GM19023 (cell line): ENCODE results near the gene RBM4B.
"Not testable (repeated sequence)": the region's sequence is repeated elsewhere in the genome, so short reads cannot be mapped to it uniquely, and the experiment has no call there.

ENCODE experiments used
- ATAC-seq: cut with Tn5 transposase; IDR thresholded peaks from one replicate; pipeline ENCODE4 v1.9.1; 2021; ENCODE audit warnings: mild to moderate bottlenecking, moderate library complexity; ENCODE audit not compliant: unreplicated experiment

The RBM4B gene

GRCh38 chr11:66649903-66650302 is 27.8 kb downstream of the RBM4B start:
- ATAC-seq = no peak

- ATAC-seq = no peak
These were observed 30.9 kb downstream of the RBM4B start for GRCh38 chr11:66646828-66647227.

GRCh38 chr11:66643745-66644437 is 33.8 kb downstream of the RBM4B start:
- no peak for ATAC-seq

GRCh38 chr11:66641834-66642233 is 35.9 kb downstream of the RBM4B start:
- ATAC-seq = no peak

- ATAC-seq = not testable (repeated sequence)
These were observed 37.8 kb downstream of the RBM4B start for GRCh38 chr11:66639814-66640340.

GRCh38 chr11:66639066-66639813 is 38.4 kb downstream of the RBM4B start:
- ATAC-seq = no peak

GRCh38 chr11:66638177-66639065 is 39.3 kb downstream of the RBM4B start, which contains the start of gene RBM4:
RBM4 (plus strand) TSS chr11:66638703; CDS start chr11:66639712, 1,009 bp downstream.
- ATAC-seq = peak; percentile 97

- no peak for ATAC-seq
These were observed 40.0 kb downstream of the RBM4B start for GRCh38 chr11:66637557-66638176.

GRCh38 chr11:66636411-66636810 is 41.3 kb downstream of the RBM4B start:
- ATAC-seq = no peak

GRCh38 chr11:66632952-66633351 is 44.7 kb downstream of the RBM4B start:
- no peak for ATAC-seq

- ATAC-seq = no peak
These were observed 45.8 kb downstream of the RBM4B start for GRCh38 chr11:66631883-66632282.

GRCh38 chr11:66629356-66629755 is 48.3 kb downstream of the RBM4B start:
- no peak for ATAC-seq

GRCh38 chr11:66628061-66628603 is 49.6 kb downstream of the RBM4B start:
- ATAC-seq = no peak

GRCh38 chr11:66626926-66627325 is 50.8 kb downstream of the RBM4B start:
- ATAC-seq = no peak

- ATAC-seq = no peak
These were observed 51.3 kb downstream of the RBM4B start for GRCh38 chr11:66626382-66626781.

GRCh38 chr11:66625752-66626149 is 51.9 kb downstream of the RBM4B start:
- no peak for ATAC-seq

GRCh38 chr11:66625041-66625751 is 52.5 kb downstream of the RBM4B start:
- ATAC-seq = no peak

- ATAC-seq = no peak
These were observed 53.2 kb downstream of the RBM4B start for GRCh38 chr11:66624450-66624849.

GRCh38 chr11:66619080-66619554 is 58.6 kb downstream of the RBM4B start:
- no peak for ATAC-seq
